Measurements from ENCODE around the gene RASEF. TPM values are rescaled to one million over a fixed set of nuclear protein-coding genes. Genes with fewer than 3 reads are reported as not detected.

RASEF gene
- total RNA-seq, 1 donor from 2014 or later, result 0.27 TPM

DNA sequence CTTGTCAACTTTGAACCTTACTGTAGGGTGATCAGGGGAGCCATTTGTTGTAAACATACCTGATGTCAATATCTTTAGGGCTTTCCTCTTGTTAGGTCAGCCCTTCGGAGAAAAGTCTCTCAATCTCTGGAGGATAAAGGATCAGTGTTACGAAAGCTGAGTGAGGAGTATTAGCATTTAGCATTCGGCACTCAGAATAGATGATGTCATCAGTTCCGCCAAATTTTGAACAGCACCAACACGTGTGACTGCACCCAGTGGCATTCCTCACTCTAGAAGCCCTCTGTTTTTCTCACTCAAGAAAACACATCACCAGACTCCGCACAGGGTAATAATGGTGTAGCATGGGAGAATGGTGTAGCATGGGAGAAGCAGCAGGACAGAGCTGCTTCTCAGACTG lies 87.8 kb downstream of the RASEF start:
- no peak for DNase-seq (ENCODE audit: low spot score)
- H3K9me3 Mint-ChIP-seq (ENCODE audit: low read depth), result peaks cover 17% of the 10 kb centered on the region
- no peaks in the 10 kb centered on the region for H3K4me1 Mint-ChIP-seq (ENCODE audit: low read depth)
- peaks cover 2% of the 10 kb centered on the region for H3K36me3 Mint-ChIP-seq (ENCODE audit: low read depth)
- peaks cover 3% of the 10 kb centered on the region for H3K27me3 Mint-ChIP-seq (ENCODE audit: low read depth)
- H3K27ac Mint-ChIP-seq (ENCODE audit: unreplicated experiment), result no peak overlapping the region
- no peak overlapping the region for H3K4me3 Mint-ChIP-seq (ENCODE audit: unreplicated experiment)
- TF ChIP-seq CTCF (IDR thresholded peaks at IDR 0.05), result no peak

DNA sequence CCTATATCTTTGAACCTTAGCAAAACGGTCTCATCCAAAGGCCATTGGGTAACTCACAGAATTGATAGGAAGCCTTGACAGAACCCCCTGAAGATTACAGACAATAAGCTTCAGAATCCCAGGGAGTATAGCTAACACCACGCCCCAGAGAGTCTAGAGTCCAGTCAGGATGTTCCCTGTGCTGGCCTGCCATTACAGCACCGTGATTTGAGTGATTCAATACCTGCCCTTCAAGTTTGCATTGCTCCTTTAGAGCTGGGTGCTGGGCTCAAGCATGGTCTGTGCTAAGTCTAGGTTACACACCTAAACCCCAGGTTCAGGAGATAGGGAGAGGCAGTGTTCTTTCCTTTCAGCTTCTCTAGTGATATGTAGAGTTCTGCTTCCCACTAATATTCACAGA lies 90.5 kb downstream of the RASEF start:
- Mint-ChIP-seq H3K27ac (ENCODE audit: unreplicated experiment) (no peak overlapping the region), H3K27me3 (ENCODE audit: low read depth) (peaks cover 3% of the 10 kb centered on the region), H3K4me1 (ENCODE audit: low read depth) (peaks cover 6% of the 10 kb centered on the region), H3K9me3 (ENCODE audit: low read depth) (peaks cover 17% of the 10 kb centered on the region), H3K4me3 (ENCODE audit: unreplicated experiment) (no peak overlapping the region), H3K36me3 (ENCODE audit: low read depth) (peaks cover 2% of the 10 kb centered on the region)
- no peak for TF ChIP-seq CTCF (IDR thresholded peaks at IDR 0.05)
- no peak for DNase-seq (ENCODE audit: low spot score)

DNA sequence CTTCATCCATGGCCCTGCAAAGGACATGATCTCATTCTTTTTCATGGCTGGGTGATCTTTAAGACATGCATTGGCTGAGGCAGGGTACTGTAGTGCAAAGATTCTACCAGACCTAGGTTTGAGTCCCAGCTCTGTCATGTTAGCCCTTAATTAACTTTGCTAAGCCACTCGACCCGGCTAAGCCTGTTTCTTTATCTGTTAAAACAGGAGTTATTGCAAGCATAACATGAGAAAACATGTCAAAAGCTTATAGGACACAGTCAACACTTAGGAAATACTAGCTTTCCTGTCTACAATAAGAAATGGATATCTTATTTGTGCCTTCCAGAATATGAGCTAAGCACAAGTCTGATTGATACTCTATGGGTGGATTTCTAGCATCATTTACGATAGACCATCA lies 92.6 kb downstream of the RASEF start:
- no peak for DNase-seq (ENCODE audit: low spot score)
- peaks cover 7% of the 10 kb centered on the region for H3K9me3 Mint-ChIP-seq (ENCODE audit: low read depth)
- H3K36me3 Mint-ChIP-seq (ENCODE audit: low read depth), result peaks cover 2% of the 10 kb centered on the region
- peaks cover 3% of the 10 kb centered on the region for H3K27me3 Mint-ChIP-seq (ENCODE audit: low read depth)
- H3K4me3 Mint-ChIP-seq (ENCODE audit: unreplicated experiment), result no peak overlapping the region
- peaks cover 6% of the 10 kb centered on the region for H3K4me1 Mint-ChIP-seq (ENCODE audit: low read depth)
- TF ChIP-seq CTCF (IDR thresholded peaks at IDR 0.05), result no peak
- no peak overlapping the region for H3K27ac Mint-ChIP-seq (ENCODE audit: unreplicated experiment)

DNA sequence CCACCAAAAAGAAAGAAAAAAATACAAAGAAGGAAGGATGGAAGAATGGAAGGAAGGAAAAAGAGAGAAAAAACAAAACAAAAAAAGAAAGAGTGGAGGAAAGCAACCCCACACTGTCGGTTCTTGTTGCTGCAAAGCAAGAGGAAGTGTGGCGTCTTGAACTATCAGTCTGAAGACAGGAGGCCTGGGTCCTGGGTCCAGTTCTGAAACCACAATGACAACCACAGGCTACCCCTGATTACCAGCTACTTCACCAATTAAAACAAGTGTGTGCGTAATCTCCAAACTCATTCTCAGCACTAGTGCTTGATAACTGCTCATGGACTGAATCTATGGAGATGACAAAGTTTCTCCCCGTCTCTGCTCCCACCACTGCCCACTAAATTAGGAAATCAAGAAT lies 93.7 kb downstream of the RASEF start:
- H3K4me1 Mint-ChIP-seq (ENCODE audit: low read depth), result peaks cover 6% of the 10 kb centered on the region
- H3K36me3 Mint-ChIP-seq (ENCODE audit: low read depth), result peaks cover 2% of the 10 kb centered on the region
- H3K27ac Mint-ChIP-seq (ENCODE audit: unreplicated experiment), result no peak overlapping the region
- H3K4me3 Mint-ChIP-seq (ENCODE audit: unreplicated experiment), result no peak overlapping the region
- H3K27me3 Mint-ChIP-seq (ENCODE audit: low read depth), result no peaks in the 10 kb centered on the region
- H3K9me3 Mint-ChIP-seq (ENCODE audit: low read depth), result peaks cover 7% of the 10 kb centered on the region
- no peak for DNase-seq (ENCODE audit: low spot score)
- no peak for TF ChIP-seq CTCF (IDR thresholded peaks at IDR 0.05)

GRCh38 chr9:82968816-82969215 lies 94.1 kb downstream of the RASEF start:
- no peak for TF ChIP-seq CTCF (IDR thresholded peaks at IDR 0.05)
- peaks cover 6% of the 10 kb centered on the region for H3K4me1 Mint-ChIP-seq (ENCODE audit: low read depth)
- H3K4me3 Mint-ChIP-seq (ENCODE audit: unreplicated experiment), result no peak overlapping the region
- no peaks in the 10 kb centered on the region for H3K27me3 Mint-ChIP-seq (ENCODE audit: low read depth)
- H3K9me3 Mint-ChIP-seq (ENCODE audit: low read depth), result peaks cover 7% of the 10 kb centered on the region
- H3K36me3 Mint-ChIP-seq (ENCODE audit: low read depth), result peaks cover 2% of the 10 kb centered on the region
- no peak overlapping the region for H3K27ac Mint-ChIP-seq (ENCODE audit: unreplicated experiment)
- DNase-seq (ENCODE audit: low spot score), result no peak

Data from chondrocyte (in vitro differentiated cells).